WTC11 (cell line): Measurements from ENCODE around the gene DISP3. TPM values are rescaled to one million over a fixed set of nuclear protein-coding genes. Genes with fewer than 3 reads are reported as not detected.

Source experiments
- ATAC-seq: fragments of 200-7000 bp; cut with Tn5 transposase; 2 replicates; pipeline ENCODE4 v1.10.0; 2021; ENCODE audit warnings: mild to moderate bottlenecking, moderate library complexity
- CTCF ChIA-PET: fragments of 300-600 bp; sonication (Branson Sonifier 250); formaldehyde crosslinking; loops from one replicate; lab custom pipeline; 2021; ENCODE audit warnings: antibody characterized with exemption; lab: Charles Lee
- POLR2A ChIA-PET: fragments of 350-600 bp; sonication (Branson Sonifier 250); formaldehyde crosslinking; loops from one replicate; lab custom pipeline; 2021; ENCODE audit warnings: antibody characterized with exemption; lab: Charles Lee
- DNase-seq: peaks from one replicate; pipeline ENCODE4 v3.0.0; 2021; ENCODE audit warnings: low spot score
- H3K27ac Mint-ChIP-seq: 2 replicates; pipeline ENCODE4 v1.8.0; 2021; ENCODE audit warnings: mixed read lengths
- H3K27me3 Mint-ChIP-seq: 2 replicates; pipeline ENCODE4 v1.8.0; 2021; ENCODE audit warnings: low read depth, mild to moderate bottlenecking, moderate library complexity, mixed read lengths
- H3K36me3 Mint-ChIP-seq: 2 replicates; pipeline ENCODE4 v1.8.0; 2021; ENCODE audit warnings: mixed read lengths
- H3K4me1 Mint-ChIP-seq: 2 replicates; pipeline ENCODE4 v1.8.0; 2022; ENCODE audit warnings: mixed read lengths
- H3K4me3 Mint-ChIP-seq: 2 replicates; pipeline ENCODE4 v1.8.0; 2021; ENCODE audit warnings: mild to moderate bottlenecking, moderate library complexity, mixed read lengths
- H3K9me3 Mint-ChIP-seq: 2 replicates; pipeline ENCODE4 v1.8.0; 2021; ENCODE audit warnings: mixed read lengths
- E2F1 ChIP-seq: sonication (generic); formaldehyde crosslinking; IDR thresholded peaks from 2 replicates; pipeline ENCODE4 v1.8.0; 2022; ENCODE audit warnings: mild to moderate bottlenecking, missing genetic modification reagents
- ELF4 ChIP-seq: sonication (generic); formaldehyde crosslinking; IDR thresholded peaks from 2 replicates; pipeline ENCODE4 v1.8.1; 2022; ENCODE audit warnings: low read depth, mild to moderate bottlenecking, moderate library complexity, missing genetic modification reagents
- GABPB1 ChIP-seq: sonication (generic); formaldehyde crosslinking; IDR thresholded peaks from 2 replicates; pipeline ENCODE4 v1.8.1; 2023; ENCODE audit warnings: mild to moderate bottlenecking, missing genetic modification reagents
- GRHL2 ChIP-seq: fragments of 250-450 bp; sonication (Bioruptor Pico); IDR thresholded peaks from 2 replicates; pipeline ENCODE4 v1.8.0; 2022; ENCODE audit warnings: mild to moderate bottlenecking, moderate library complexity; ENCODE audit not compliant: insufficient replicate concordance, severe bottlenecking
- NR1H2 ChIP-seq: sonication (generic); formaldehyde crosslinking; IDR thresholded peaks from 2 replicates; pipeline ENCODE4 v1.9.0; 2021; ENCODE audit warnings: mild to moderate bottlenecking, moderate library complexity, missing genetic modification reagents
- OVOL2 ChIP-seq: fragments of 250-450 bp; sonication (Bioruptor Pico); IDR thresholded peaks from 2 replicates; pipeline ENCODE4 v1.9.0; 2021; ENCODE audit warnings: mild to moderate bottlenecking, borderline replicate concordance
- PRDM15 ChIP-seq: sonication (generic); formaldehyde crosslinking; IDR thresholded peaks from 2 replicates; pipeline ENCODE4 v1.8.0; 2022; ENCODE audit warnings: missing genetic modification reagents
- RORB ChIP-seq: fragments of 250-450 bp; sonication (Bioruptor Pico); IDR thresholded peaks from 2 replicates; pipeline ENCODE4 v1.9.0; 2021; ENCODE audit warnings: mild to moderate bottlenecking
- TP53 ChIP-seq: sonication (generic); formaldehyde crosslinking; IDR thresholded peaks from 2 replicates; pipeline ENCODE4 v1.8.1; 2023; ENCODE audit warnings: mild to moderate bottlenecking, missing genetic modification reagents
- ZNF138 ChIP-seq: sonication (generic); formaldehyde crosslinking; conservative IDR thresholded peaks from 2 replicates; pipeline ENCODE4 v1.8.1; 2022; ENCODE audit warnings: mild to moderate bottlenecking, moderate library complexity, missing genetic modification reagents
- ZNF219 ChIP-seq: sonication (generic); formaldehyde crosslinking; IDR thresholded peaks from 2 replicates; pipeline ENCODE4 v1.8.0; 2023; ENCODE audit warnings: missing genetic modification reagents, mild to moderate bottlenecking, borderline replicate concordance
- ZNF396 ChIP-seq: fragments of 250-450 bp; sonication (Bioruptor Pico); IDR thresholded peaks from 2 replicates; pipeline ENCODE4 v1.8.0; 2021; ENCODE audit warnings: mild to moderate bottlenecking, moderate library complexity, borderline replicate concordance
- ZNF423 ChIP-seq: fragments of 250-450 bp; sonication (Bioruptor Pico); IDR thresholded peaks from 2 replicates; pipeline ENCODE4 v2.1.2; 2022; ENCODE audit warnings: mild to moderate bottlenecking, moderate library complexity
- ZNF425 ChIP-seq: fragments of 250-450 bp; sonication (Bioruptor Pico); conservative IDR thresholded peaks from 2 replicates; pipeline ENCODE4 v1.9.0; 2021; ENCODE audit warnings: mild to moderate bottlenecking
- total RNA-seq: library from RNA; stranded (reverse); gene quantifications from 3 replicates; pipeline ENCODE4 v1.2.3, GENCODE V29; 2021
- TF ChIP-seq, protein P1 (sequence below): fragments of 250-450 bp; sonication (Bioruptor Pico); IDR thresholded peaks from 2 replicates; pipeline ENCODE4 v1.9.0; 2021; ENCODE audit warnings: mild to moderate bottlenecking, borderline replicate concordance
- TF ChIP-seq, protein P2 (sequence below): sonication (generic); formaldehyde crosslinking; IDR thresholded peaks from 2 replicates; pipeline ENCODE4 v1.8.1; 2022; ENCODE audit warnings: missing genetic modification reagents, borderline replicate concordance
- TF ChIP-seq, protein P3 (sequence below): sonication (generic); formaldehyde crosslinking; conservative IDR thresholded peaks from 2 replicates; pipeline ENCODE4 v1.8.1; 2022; ENCODE audit warnings: mild to moderate bottlenecking, missing genetic modification reagents
- TF ChIP-seq, protein P4 (sequence below): sonication (generic); formaldehyde crosslinking; conservative IDR thresholded peaks from 2 replicates; pipeline ENCODE4 v1.8.1; 2023; ENCODE audit warnings: mild to moderate bottlenecking, low read depth, missing genetic modification reagents, moderate library complexity

Gene DISP3
- total RNA-seq, 1 experiment from 2014 or later: 6.0 TPM

- TF ChIP-seq E2F1 (CRISPR knock-in tag) (no peak), NR1H2 (CRISPR knock-in tag) (no peak), ZNF396 (no peak), ZNF423 (CRISPR knock-in tag) (no peak), TP53 (CRISPR knock-in tag) (no peak)
- TF ChIP-seq, all 79 proteins: peak for 0
These were observed 52.4 kb downstream of the DISP3 start (continued) for GRCh38 chr1:11531314-11531870.

GRCh38 chr1:11531943-11532342 is 53.0 kb downstream of the DISP3 start:
- DNase-seq (peak; percentile 6), ATAC-seq (no peak)
- CTCF ChIA-PET: no interaction called here
- Mint-ChIP-seq H3K27me3 (no peaks in the 10 kb centered on the region), H3K4me1 (peaks cover 2% of the 10 kb centered on the region; the same call in 1 of the 2 replicates), H3K27ac (no peak overlapping the region), H3K36me3 (no peaks in the 10 kb centered on the region), H3K4me3 (no peak overlapping the region), H3K9me3 (no peaks in the 10 kb centered on the region)
- POLR2A ChIA-PET: no interaction called here
- TF ChIP-seq, protein P1, sequence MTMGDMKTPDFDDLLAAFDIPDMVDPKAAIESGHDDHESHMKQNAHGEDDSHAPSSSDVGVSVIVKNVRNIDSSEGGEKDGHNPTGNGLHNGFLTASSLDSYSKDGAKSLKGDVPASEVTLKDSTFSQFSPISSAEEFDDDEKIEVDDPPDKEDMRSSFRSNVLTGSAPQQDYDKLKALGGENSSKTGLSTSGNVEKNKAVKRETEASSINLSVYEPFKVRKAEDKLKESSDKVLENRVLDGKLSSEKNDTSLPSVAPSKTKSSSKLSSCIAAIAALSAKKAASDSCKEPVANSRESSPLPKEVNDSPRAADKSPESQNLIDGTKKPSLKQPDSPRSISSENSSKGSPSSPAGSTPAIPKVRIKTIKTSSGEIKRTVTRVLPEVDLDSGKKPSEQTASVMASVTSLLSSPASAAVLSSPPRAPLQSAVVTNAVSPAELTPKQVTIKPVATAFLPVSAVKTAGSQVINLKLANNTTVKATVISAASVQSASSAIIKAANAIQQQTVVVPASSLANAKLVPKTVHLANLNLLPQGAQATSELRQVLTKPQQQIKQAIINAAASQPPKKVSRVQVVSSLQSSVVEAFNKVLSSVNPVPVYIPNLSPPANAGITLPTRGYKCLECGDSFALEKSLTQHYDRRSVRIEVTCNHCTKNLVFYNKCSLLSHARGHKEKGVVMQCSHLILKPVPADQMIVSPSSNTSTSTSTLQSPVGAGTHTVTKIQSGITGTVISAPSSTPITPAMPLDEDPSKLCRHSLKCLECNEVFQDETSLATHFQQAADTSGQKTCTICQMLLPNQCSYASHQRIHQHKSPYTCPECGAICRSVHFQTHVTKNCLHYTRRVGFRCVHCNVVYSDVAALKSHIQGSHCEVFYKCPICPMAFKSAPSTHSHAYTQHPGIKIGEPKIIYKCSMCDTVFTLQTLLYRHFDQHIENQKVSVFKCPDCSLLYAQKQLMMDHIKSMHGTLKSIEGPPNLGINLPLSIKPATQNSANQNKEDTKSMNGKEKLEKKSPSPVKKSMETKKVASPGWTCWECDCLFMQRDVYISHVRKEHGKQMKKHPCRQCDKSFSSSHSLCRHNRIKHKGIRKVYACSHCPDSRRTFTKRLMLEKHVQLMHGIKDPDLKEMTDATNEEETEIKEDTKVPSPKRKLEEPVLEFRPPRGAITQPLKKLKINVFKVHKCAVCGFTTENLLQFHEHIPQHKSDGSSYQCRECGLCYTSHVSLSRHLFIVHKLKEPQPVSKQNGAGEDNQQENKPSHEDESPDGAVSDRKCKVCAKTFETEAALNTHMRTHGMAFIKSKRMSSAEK (CRISPR knock-in tag): no peak
- TF ChIP-seq, protein P2, sequence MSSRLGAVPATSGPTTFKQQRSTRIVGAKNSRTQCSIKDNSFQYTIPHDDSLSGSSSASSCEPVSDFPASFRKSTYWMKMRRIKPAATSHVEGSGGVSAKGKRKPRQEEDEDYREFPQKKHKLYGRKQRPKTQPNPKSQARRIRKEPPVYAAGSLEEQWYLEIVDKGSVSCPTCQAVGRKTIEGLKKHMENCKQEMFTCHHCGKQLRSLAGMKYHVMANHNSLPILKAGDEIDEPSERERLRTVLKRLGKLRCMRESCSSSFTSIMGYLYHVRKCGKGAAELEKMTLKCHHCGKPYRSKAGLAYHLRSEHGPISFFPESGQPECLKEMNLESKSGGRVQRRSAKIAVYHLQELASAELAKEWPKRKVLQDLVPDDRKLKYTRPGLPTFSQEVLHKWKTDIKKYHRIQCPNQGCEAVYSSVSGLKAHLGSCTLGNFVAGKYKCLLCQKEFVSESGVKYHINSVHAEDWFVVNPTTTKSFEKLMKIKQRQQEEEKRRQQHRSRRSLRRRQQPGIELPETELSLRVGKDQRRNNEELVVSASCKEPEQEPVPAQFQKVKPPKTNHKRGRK (CRISPR knock-in tag): no peak
- TF ChIP-seq GABPB1 (CRISPR knock-in tag) (no peak), GRHL2 (CRISPR knock-in tag) (no peak), OVOL2 (CRISPR knock-in tag) (no peak), RORB (CRISPR knock-in tag) (no peak), ZNF423 (CRISPR knock-in tag) (no peak), ZNF219 (CRISPR knock-in tag) (no peak), PRDM15 (CRISPR knock-in tag) (no peak), ZNF425 (CRISPR knock-in tag) (no peak), ELF4 (CRISPR knock-in tag) (no peak), ZNF138 (CRISPR knock-in tag) (no peak)
- TF ChIP-seq, protein P3, sequence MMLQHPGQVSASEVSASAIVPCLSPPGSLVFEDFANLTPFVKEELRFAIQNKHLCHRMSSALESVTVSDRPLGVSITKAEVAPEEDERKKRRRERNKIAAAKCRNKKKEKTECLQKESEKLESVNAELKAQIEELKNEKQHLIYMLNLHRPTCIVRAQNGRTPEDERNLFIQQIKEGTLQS (CRISPR knock-in tag): no peak
- TF ChIP-seq, protein P4, sequence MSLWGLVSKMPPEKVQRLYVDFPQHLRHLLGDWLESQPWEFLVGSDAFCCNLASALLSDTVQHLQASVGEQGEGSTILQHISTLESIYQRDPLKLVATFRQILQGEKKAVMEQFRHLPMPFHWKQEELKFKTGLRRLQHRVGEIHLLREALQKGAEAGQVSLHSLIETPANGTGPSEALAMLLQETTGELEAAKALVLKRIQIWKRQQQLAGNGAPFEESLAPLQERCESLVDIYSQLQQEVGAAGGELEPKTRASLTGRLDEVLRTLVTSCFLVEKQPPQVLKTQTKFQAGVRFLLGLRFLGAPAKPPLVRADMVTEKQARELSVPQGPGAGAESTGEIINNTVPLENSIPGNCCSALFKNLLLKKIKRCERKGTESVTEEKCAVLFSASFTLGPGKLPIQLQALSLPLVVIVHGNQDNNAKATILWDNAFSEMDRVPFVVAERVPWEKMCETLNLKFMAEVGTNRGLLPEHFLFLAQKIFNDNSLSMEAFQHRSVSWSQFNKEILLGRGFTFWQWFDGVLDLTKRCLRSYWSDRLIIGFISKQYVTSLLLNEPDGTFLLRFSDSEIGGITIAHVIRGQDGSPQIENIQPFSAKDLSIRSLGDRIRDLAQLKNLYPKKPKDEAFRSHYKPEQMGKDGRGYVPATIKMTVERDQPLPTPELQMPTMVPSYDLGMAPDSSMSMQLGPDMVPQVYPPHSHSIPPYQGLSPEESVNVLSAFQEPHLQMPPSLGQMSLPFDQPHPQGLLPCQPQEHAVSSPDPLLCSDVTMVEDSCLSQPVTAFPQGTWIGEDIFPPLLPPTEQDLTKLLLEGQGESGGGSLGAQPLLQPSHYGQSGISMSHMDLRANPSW (CRISPR knock-in tag): no peak
